Uterus (tissue), 4 donors: ENCODE data around the gene RABGAP1L. TPM values are rescaled to one million over a fixed set of nuclear protein-coding genes. Genes with fewer than 3 reads are reported as not detected.

ENCODE experiments used
- DNase-seq, 2 donors: peaks; one replicate each; pipeline ENCODE4 v3.0.0-alpha.2; 2019 to 2020
- H3K27ac ChIP-seq, 2 donors: fragments of 200-600 bp; sonication (generic); 1 replicate in 1 of 2; 2 replicates in 1 of 2; pipeline ENCODE4 v1.5.1; 2016 to 2018
- H3K27me3 ChIP-seq, 2 donors: fragments of 200-600 bp; sonication (generic); one replicate each; pipeline ENCODE4 v1.5.1; 2018 to 2019; ENCODE audit warnings: control low read depth in 1 of 2
- H3K36me3 ChIP-seq, 2 donors: fragments of 200-600 bp; sonication (generic); one replicate each; pipeline ENCODE4 v1.5.1; 2019; ENCODE audit warnings: control low read depth in 1 of 2
- H3K4me1 ChIP-seq, 2 donors: fragments of 200-600 bp; sonication (generic); one replicate each; pipeline ENCODE4 v1.5.1; 2018 to 2019; ENCODE audit warnings: control low read depth in 1 of 2
- H3K4me3 ChIP-seq, 2 donors: fragments of 200-600 bp; sonication (generic); 1 replicate in 1 of 2; 2 replicates in 1 of 2; pipeline ENCODE4 v1.5.1; 2018 to 2019; ENCODE audit warnings: mild to moderate bottlenecking in 1 of 2
- H3K9me3 ChIP-seq, 2 donors: fragments of 200-600 bp; sonication (generic); one replicate each; pipeline ENCODE4 v1.5.1; 2019; ENCODE audit warnings: control low read depth in 1 of 2
- CTCF ChIP-seq, 4 experiments: fragments of 200-600 bp in 2 of 4; fragments of 450-650 bp in 2 of 4; sonication (generic) in 2 of 4; IDR thresholded peaks; one replicate each; pipeline ENCODE4 v1.5.1; 2016 to 2019; ENCODE audit warnings: antibody characterized with exemption in 4 of 4, mild to moderate bottlenecking in 2 of 4, moderate library complexity in 1 of 4
- POLR2A ChIP-seq, 2 donors: fragments of 450-650 bp; IDR thresholded peaks; one replicate each; pipeline ENCODE4 v1.6.1; 2016; ENCODE audit warnings: antibody characterized with exemption in 2 of 2, mild to moderate bottlenecking in 1 of 2, moderate library complexity in 1 of 2
- intact Hi-C: fragments of 100-400 bp; cut with DNase I; formaldehyde crosslinking; loops from one replicate; pipeline ENCODE4 v1.15.1; 2023; ENCODE audit warnings: low total_unique reads
- total RNA-seq, 4 donors: library from RNA; depleted of rRNA in 3 of 4; stranded (reverse); fragments of >200 nt in 3 of 4; gene quantifications; one replicate each; pipeline versions ENCODE4 v1.1.0 to v1.2.4, GENCODE V29; 2014 to 2023
- donor health status: DM: yes; HTN: yes; CAD: no.

Gene RABGAP1L
- total RNA-seq, 4 donors from 2014 or later = 19.1 to 93.7 (median 35.1) TPM

GRCh38 chr1:174742805-174743653 lies 583.7 kb downstream of the RABGAP1L start:
- no peak for DNase-seq
- Histone ChIP-seq H3K9me3 (no peaks in the 10 kb centered on the region), H3K4me1 (no peaks in the 10 kb centered on the region), H3K27ac (no peak overlapping the region), H3K36me3 (peaks cover 0 to 3% of the 10 kb centered on the region in 2 donors), H3K4me3 (no peak overlapping the region), H3K27me3 (no peaks in the 10 kb centered on the region)
- TF ChIP-seq CTCF (IDR thresholded peaks at IDR 0.05) = no peak
- TF ChIP-seq POLR2A (IDR thresholded peaks at IDR 0.05) = no peak
- intact Hi-C loops = no loop called here

- H3K4me3 ChIP-seq = no peak overlapping the region
- no peaks in the 10 kb centered on the region for H3K9me3 ChIP-seq
- no peaks in the 10 kb centered on the region for H3K4me1 ChIP-seq
- peak; percentile 33 to 60 (median 49) for TF ChIP-seq CTCF (IDR thresholded peaks at IDR 0.05)
- no peak for TF ChIP-seq POLR2A (IDR thresholded peaks at IDR 0.05)
- peaks cover 0 to 3% of the 10 kb centered on the region in 2 donors for H3K36me3 ChIP-seq
- no peaks in the 10 kb centered on the region for H3K27me3 ChIP-seq
- intact Hi-C loops = no loop called here
- H3K27ac ChIP-seq = no peak overlapping the region
- DNase-seq = no peak
Measured at GRCh38 chr1:174743654-174744561, 584.6 kb downstream of the RABGAP1L start.

- no peaks in the 10 kb centered on the region for H3K9me3 ChIP-seq
- TF ChIP-seq CTCF (IDR thresholded peaks at IDR 0.05) (no peak), POLR2A (IDR thresholded peaks at IDR 0.05) (no peak)
- H3K4me1 ChIP-seq = no peaks in the 10 kb centered on the region
- no peak for DNase-seq
- intact Hi-C loops = no loop called here
- peaks cover 0 to 3% of the 10 kb centered on the region in 2 donors for H3K36me3 ChIP-seq
- H3K27me3 ChIP-seq = no peaks in the 10 kb centered on the region
- no peak overlapping the region for H3K27ac ChIP-seq
- H3K4me3 ChIP-seq = no peak overlapping the region
Measured at GRCh38 chr1:174744886-174745285, 585.6 kb downstream of the RABGAP1L start.

GRCh38 chr1:174746024-174746808 lies 586.9 kb downstream of the RABGAP1L start:
- TF ChIP-seq POLR2A (IDR thresholded peaks at IDR 0.05) (no peak), CTCF (IDR thresholded peaks at IDR 0.05) (no peak)
- H3K9me3 ChIP-seq = no peaks in the 10 kb centered on the region
- DNase-seq = no peak
- no peaks in the 10 kb centered on the region for H3K27me3 ChIP-seq
- no peak overlapping the region for H3K4me3 ChIP-seq
- H3K27ac ChIP-seq = no peak overlapping the region
- H3K36me3 ChIP-seq = peaks cover 0 to 3% of the 10 kb centered on the region in 2 donors
- H3K4me1 ChIP-seq = no peaks in the 10 kb centered on the region
- intact Hi-C loops = no loop called here
